Measurements from ENCODE around the gene PCDHGB1.
"Not testable (repeated sequence)": the region's sequence is repeated elsewhere in the genome, so short reads cannot be mapped to it uniquely, and the experiment has no call there.

The PCDHGB1 gene

DNA sequence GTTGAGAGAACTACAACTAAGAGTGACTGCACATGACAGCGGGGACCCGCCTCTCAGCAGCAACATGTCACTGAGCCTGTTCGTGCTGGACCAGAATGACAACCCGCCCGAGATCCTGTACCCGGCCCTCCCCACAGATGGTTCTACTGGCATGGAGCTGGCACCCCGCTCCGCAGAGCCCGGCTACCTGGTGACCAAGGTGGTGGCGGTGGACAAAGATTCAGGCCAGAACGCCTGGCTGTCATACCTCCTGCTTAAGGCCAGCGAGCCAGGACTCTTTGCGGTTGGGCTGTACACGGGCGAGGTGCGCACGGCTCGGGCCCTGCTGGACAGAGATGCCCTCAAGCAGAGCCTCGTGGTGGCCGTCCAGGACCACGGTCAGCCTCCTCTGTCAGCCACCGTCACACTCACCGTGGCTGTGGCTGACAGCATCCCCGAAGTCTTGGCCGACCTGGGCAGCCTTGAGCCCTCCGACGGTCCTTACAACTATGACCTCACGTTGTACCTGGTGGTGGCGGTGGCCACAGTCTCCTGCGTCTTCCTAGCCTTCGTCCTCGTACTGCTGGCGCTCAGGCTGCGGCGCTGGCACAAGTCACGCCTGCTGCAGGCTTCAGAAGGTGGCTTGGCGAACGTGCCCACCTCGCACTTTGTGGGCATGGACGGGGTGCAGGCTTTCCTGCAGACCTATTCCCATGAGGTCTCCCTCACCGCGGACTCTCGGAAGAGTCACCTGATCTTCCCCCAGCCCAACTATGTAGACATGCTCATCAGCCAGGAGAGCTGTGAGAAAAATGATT, 34.8 kb downstream of the PCDHGB1 start:
- DNase-seq: no peak

DNA sequence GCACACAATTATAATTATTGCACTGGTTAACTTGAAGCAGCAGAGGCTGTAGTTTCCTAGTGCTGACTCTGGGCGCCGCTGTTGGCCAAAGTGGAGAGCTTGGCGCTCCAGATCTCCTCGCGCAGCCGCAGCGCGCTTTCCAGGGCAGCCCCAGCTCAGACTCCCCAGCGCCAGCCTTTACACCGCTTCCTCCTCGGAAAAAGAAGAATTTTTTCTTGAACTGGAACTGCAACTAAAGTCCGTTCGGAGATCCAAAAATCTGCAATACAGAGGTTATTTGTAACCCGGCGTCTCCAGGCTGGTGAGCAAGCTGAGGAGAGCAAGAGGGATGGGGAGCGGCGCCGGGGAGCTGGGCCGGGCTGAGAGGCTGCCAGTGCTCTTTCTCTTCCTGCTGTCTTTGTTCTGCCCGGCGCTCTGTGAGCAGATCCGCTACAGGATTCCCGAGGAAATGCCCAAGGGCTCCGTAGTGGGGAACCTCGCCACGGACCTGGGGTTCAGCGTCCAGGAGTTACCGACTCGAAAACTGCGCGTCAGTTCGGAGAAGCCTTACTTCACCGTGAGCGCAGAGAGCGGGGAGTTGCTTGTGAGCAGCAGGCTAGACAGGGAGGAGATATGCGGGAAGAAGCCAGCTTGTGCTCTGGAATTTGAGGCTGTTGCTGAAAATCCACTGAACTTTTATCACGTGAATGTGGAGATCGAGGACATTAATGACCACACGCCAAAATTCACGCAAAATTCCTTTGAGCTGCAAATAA, 37.8 kb downstream of the PCDHGB1 start, which contains the start of gene PCDHGB4:
TSS of gene PCDHGB4 (plus strand) at position 142 of the 755 bp plus-strand sequence. CDS start at position 329, 187 bp downstream.
- not testable (repeated sequence) for DNase-seq

GRCh38 chr5:141388661-141389060, 38.8 kb downstream of the PCDHGB1 start:
- no peak for DNase-seq

DNA sequence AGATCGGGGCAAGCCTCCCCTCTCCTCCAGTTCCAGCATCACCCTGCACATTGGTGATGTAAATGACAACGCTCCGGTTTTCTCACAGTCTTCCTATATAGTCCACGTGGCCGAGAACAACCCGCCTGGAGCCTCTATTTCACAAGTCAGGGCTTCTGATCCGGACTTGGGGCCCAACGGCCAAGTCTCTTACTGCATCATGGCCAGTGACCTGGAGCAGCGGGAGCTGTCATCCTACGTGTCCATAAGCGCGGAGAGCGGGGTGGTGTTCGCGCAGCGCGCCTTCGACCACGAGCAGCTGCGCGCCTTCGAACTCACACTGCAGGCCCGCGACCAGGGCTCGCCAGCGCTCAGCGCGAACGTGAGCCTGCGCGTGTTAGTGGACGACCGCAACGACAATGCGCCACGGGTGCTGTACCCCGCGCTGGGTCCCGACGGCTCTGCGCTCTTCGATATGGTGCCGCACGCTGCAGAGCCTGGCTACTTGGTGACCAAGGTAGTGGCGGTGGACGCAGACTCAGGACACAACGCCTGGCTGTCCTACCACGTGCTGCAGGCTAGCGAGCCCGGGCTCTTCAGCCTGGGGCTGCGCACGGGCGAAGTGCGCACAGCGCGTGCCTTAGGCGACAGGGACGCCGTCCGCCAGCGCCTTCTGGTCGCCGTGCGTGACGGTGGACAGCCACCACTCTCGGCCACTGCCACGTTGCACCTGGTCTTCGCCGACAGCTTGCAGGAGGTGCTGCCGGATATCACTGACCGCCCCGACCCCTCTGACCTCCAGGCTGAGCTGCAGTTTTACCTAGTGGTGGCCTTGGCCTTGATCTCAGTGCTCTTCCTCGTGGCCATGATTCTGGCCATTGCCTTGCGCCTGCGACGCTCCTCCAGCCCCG, 39.5 kb downstream of the PCDHGB1 start:
- DNase-seq: no peak

DNA sequence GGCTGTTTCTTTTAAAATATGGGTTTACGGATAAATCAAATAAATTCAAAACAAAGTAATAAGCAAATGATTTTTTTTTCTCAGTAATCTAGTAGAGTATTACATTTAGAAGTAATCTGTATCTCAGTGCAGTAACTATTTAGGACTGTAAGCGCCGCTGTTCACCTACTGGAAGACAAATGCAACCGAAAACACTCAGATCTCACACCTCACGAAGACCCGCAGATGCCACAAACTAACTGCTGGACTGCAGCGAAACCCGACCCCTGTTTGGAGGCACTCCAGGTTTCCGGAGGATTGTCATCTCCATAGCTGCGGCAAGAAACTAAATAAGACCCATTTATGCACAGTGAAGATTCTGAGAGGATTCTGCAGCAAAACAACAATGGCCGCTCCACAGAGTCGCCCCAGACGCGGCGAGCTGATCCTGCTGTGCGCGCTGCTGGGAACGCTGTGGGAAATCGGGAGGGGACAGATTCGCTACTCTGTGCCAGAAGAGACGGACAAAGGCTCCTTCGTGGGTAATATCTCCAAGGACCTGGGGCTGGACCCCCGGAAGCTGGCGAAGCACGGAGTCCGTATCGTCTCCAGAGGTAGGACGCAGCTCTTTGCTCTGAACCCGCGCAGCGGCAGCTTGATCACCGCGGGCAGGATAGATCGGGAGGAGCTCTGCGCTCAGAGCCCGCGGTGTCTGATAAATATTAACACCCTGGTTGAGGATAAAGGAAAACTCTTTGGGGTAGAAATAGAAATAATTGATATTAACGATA, 42.7 kb downstream of the PCDHGB1 start, which contains the start of gene PCDHGA8:
TSS of gene PCDHGA8 (plus strand) at position 205 of the 770 bp plus-strand sequence. CDS start at position 386, 181 bp downstream.
- DNase-seq: no peak

DNA sequence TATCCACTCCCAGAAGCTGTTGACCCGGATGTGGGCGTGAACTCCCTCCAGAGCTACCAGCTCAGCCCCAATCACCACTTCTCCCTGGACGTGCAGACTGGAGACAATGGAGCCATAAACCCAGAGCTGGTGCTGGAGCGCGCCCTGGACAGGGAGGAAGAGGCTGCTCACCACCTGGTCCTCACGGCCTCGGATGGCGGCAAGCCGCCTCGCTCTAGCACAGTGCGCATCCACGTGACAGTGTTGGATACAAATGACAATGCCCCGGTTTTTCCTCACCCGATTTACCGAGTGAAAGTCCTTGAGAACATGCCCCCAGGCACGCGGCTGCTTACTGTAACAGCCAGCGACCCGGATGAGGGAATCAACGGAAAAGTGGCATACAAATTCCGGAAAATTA, 43.4 kb downstream of the PCDHGB1 start:
- DNase-seq: no peak

GRCh38 chr5:141394401-141395187, 44.7 kb downstream of the PCDHGB1 start:
- DNase-seq: not testable (repeated sequence)

- not testable (repeated sequence) for DNase-seq
Measured at GRCh38 chr5:141397756-141398551, 48.1 kb downstream of the PCDHGB1 start, which contains the start of gene PCDHGB5. Gene PCDHGB5, plus strand, starts transcription at chr5:141397947. Its CDS starts 181 bp downstream, at chr5:141398128.

DNA sequence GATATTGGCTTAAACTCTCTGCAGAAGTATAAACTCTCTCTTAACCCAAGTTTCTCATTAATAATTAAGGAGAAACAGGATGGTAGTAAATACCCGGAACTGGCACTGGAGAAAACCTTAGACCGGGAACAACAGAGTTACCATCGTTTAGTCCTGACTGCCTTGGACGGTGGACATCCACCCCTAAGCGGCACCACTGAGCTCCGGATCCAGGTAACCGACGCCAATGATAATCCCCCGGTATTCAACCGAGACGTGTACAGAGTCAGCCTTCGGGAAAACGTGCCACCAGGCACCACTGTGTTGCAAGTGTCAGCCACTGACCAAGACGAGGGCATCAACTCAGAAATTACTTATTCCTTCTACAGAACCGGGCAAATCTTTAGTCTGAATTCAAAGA, 48.7 kb downstream of the PCDHGB1 start:
- no peak for DNase-seq

DNA sequence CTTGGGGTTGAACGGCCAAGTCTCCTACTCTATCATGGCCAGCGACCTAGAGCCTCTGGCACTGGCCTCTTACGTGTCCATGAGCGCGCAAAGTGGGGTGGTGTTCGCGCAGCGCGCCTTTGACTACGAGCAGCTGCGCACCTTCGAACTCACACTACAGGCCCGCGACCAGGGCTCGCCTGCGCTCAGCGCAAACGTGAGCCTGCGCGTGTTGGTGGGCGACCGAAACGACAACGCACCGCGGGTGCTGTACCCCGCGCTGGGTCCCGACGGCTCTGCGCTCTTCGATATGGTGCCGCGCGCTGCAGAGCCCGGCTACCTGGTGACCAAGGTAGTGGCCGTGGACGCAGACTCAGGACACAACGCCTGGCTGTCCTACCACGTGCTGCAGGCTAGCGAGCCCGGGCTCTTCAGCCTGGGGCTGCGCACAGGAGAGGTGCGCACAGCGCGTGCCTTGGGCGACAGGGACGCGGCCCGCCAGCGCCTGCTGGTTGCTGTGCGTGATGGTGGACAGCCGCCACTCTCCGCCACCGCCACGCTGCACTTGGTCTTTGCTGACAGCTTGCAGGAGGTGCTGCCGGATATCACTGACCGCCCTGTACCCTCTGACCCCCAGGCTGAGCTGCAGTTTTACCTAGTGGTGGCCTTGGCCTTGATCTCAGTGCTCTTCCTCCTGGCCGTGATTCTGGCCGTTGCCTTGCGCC, 49.8 kb downstream of the PCDHGB1 start:
- no peak for DNase-seq

Data from cortex of kidney (tissue), 1 donor.